HG02840 (cell line): ENCODE measurements around the gene CPLX3.
A peak's percentile ranks its signal among the peaks of the same experiment; 100 is the strongest.
"Not testable (repeated sequence)": the region's sequence is repeated elsewhere in the genome, so short reads cannot be mapped to it uniquely, and the experiment has no call there.

Source experiments
- ATAC-seq: cut with Tn5 transposase; IDR thresholded peaks from one replicate; pipeline ENCODE4 v1.9.1; 2021; ENCODE audit warnings: mild to moderate bottlenecking, moderate library complexity, moderate number of reproducible peaks; ENCODE audit not compliant: unreplicated experiment, low FRiP score

CPLX3 gene, protein sequence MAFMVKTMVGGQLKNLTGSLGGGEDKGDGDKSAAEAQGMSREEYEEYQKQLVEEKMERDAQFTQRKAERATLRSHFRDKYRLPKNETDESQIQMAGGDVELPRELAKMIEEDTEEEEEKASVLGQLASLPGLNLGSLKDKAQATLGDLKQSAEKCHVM

DNA sequence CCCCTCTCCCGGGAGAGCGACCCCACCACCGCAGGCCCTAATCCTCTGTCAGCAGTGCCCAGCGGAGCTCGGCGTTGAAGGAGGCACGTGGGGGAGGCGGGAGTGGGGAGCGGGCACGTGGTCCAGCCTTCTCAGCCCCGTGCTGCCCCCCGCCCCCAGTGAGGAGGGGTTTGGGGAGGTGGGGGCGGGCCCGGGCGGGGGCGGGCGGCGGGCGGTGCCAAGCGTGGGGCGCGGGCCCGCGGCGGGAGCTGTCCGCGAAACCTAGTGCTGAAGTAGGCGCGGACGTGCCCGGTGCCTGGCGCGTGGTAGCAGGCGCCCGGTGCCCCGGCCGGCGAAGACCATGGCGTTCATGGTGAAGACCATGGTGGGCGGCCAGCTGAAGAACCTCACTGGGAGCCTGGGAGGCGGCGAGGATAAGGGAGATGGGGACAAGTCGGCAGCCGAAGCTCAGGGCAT is at the start of gene CPLX3:
Gene CPLX3 (plus strand): TSS at position 264 of the 456 bp plus-strand sequence. CDS start 77 bp downstream, at position 341.
- ATAC-seq, result no peak

DNA sequence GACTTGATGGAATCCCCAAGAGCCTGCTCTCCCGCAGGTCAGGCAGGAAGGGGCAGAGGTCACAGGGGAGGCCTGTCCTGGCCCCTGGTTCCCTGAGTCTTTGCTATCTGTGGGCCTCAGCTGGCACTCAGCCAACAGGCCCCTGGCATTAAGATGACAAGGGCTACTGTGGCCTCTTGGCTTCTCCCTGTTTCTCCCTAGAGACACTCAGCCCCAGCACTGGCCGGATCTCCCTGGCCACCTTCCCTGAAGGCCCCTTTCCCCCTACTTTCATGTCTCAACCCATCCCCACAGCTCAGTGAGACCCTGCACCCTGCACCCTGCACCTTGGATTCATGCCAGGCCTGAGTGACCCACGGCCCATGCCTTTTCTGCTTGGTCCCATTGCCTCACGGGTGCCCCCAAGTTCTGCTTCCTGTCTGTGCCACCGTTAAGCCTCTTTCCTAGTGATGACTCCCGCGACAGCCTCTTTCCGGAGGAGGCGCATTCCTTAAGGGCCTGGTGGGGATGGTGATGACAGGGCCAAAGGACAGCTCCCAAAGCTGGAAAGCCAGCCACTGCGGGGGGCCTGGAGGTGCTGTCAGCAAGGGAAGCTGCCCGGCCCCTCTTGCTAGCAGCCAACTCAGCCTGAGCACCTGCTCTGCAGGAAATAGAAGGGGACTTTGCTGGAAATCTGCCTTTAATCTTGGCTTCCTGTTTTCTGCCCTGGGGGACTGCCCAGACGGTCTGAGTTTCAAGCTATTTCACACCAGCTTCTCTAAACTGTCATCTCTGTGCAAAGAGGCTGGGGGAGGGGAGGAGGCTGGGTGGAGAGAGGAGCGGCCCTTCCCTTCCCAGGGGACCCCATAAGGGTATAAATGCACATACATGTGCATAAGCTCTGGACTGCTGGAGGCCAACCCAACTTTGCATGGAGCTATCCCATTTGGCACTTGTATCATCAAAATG is 49.3 kb upstream of the CPLX3 start:
- ATAC-seq, result no peak

DNA sequence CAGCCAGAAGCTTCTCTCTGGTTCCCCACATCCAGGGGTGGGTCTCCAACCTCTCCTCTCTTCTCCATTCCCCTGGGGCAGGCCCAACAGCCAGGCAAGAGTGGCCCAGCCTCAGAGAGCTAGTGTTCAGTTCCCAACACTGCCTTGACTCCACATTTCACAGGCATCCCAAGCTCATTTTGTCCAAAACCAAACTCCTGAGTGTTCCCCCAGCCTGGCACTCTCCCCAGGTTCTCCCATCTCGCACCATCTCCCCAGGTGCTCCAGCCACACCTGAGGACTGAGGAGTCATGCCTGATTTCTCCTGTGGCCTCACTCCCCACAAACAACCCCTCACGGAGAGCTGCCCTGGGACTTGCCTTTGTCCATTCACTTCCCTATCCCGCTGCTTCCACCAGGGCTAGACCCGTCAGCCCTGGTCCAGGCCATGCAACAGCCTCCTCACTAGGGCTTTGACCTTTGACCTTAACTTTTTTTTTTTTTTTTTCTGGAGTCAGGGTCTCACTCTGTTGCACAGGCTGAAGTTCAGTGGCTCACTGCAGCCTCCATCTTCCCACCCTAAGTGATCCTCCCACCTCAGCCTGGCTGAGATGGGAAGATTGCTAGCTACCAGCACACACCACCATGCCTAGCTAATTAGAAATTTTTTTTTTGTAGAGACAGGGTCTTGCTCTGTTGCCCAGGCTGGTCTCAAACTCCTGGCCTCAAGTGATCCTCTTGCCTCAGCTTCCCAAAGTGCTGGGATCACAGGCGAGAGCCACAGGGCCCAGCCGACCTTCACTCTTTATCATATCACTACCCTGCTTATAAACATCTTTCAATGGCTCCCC is 48.4 kb upstream of the CPLX3 start:
- ATAC-seq, result no peak

DNA sequence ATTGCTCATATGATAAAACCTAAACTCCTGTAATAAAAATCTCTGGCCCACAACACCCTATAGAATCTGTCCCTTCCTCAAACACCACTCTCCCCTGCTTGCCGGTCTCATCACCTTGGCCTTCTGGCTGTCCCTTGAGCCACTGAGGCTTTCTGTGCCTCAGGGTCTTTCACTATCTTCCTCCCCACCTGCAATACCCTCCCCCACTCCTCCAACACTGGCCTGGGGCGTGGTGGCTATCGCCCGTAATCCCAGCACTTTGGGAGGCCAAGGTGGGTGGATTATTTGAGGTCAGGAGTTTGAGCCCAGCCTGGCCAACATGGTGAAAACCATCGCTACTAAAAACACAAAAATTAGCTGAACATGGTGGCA is 47.8 kb upstream of the CPLX3 start:
- ATAC-seq, result no peak

DNA sequence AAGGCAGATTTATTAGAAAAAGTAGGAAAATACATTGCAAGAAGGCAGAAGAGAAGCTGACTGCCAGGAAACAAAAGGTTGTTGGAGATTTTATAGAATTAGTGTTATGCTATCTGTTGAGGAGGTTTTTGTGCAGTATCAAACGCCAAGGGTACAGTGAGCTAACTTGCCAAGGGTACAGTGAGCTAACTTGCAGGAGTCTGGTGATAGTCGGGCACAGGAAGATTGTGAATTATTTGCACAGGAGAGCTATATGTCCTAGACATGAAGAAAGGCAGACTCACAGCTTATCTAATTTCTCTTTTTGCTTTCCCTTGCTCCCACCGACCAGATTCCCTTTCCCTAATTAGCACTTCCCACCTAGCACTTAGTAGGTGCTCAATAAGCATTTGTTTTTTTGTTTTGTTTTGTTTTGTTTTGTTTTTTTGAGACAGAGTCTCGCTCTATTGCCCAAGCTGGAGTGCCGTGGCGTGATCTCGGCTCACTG is 47.2 kb upstream of the CPLX3 start:
- no peak for ATAC-seq

DNA sequence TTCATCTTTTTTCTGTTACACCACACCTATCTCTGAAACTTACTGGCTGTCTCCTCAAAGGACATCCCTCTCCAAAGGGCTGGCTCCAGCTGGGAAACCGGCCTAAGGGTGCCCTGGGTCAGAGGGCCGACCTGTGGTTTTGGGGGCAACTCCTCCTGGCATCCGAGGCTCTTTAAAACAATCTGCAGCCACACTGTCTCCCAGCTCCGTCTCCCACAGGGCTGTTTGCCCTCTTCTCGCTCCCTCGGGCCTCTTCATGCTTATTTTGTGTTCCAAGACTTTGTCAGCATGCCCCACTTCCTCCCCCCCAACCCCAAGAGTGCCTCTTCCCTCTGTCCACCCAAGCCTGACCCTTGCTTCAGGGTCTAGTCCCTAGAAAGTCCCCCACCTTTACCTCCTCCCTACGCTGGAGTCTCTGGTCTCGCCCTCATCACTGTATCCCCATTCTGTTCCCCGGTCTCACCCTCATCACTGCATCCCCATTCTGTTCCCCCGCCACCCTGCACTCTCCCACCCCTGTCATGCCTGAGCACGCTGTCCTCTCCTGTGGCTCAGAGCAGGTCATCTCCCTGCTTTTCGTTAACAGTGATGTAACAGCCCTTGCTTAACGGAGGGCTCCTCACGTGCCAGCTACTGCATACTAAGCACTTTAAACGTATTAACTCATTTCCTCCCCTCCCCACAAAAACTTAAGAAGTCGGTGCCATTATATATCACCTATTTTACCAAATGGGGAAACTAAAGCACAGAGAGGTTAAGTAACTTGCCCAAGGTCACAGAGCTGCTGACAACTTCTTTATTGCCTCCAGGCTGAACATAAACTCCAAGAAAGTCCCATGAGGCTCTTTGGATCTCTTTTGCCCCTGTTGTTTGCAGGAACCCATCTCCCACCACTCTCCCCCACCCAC is 45.6 kb upstream of the CPLX3 start:
- ATAC-seq, result no peak

DNA sequence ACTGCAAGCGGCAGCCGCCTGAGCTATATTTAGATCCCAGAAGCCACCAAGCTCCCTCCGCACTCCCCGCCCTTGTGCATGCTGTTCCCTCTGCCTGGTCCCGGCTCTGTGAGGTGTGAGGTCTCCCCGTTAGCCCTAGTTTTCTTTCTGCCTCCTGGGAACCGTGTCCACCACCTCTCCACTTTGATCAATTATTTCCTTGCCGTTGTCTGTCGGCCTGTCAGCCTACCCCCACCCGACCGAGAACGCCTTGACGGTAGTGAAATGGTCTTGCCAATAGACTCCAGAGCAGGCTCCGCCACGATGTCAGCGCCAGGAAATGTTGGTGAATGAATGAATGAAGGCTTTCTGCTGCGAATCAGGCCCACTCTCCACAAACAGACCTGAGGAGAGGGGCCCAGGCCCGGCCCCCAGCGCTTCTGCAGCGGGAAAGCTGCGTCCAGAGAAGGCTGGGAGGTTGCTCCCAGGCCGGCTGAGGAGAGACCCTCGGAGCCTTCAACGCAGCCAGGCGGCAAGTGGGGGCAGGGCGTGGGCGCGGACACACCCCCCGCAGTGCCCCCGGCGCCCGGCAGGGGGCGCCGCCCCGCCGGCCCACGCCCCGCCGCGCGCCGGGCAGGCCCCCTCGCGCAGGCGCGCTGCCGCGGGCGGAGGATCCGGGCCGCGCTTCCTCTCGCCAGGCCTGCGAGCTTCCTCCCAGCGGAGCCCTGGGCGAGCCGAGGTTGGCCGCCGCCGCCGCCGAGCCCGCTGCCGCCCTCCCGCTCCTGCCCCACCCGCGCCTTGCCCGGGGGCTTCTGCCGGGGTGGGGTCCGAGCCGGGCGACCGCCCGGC is 44.8 kb upstream of the CPLX3 start, which contains the start of gene CSK:
Gene CSK (plus strand): TSS at position 650 of the 828 bp plus-strand sequence. CDS start 16,218 bp downstream, outside the sequence.
- peak; percentile 46 for ATAC-seq

DNA sequence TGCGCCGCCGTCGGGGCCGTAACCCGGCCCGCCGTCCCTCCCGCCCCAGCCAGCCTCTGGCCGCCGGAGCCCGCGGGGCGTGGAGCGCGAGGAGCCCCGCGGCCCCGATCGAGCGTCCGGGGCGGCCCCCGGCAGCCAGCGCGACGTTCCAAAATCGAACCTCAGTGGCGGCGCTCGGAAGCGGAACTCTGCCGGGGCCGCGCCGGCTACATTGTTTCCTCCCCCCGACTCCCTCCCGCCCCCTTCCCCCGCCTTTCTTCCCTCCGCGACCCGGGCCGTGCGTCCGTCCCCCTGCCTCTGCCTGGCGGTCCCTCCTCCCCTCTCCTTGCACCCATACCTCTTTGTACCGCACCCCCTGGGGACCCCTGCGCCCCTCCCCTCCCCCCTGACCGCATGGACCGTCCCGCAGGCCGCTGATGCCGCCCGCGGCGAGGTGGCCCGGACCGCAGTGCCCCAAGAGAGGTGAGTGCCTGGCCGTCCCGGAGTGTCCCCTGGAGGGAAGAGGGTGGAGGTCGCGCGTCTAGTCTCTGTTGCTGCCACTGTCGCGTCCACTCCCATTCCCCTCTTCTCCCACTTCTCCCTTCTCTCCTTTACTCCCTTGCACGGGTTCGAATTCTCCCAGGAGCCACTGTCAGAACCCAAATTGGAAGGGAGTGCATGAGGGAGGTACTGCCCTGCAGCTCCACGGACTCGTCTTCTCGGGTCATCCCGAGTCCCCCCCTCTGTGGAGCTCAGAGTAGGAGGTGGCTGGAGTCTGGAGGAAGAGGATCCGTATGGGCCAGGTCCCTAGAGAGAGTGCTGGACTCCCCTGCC is 44.0 kb upstream of the CPLX3 start:
- ATAC-seq, result peak; percentile 11

DNA sequence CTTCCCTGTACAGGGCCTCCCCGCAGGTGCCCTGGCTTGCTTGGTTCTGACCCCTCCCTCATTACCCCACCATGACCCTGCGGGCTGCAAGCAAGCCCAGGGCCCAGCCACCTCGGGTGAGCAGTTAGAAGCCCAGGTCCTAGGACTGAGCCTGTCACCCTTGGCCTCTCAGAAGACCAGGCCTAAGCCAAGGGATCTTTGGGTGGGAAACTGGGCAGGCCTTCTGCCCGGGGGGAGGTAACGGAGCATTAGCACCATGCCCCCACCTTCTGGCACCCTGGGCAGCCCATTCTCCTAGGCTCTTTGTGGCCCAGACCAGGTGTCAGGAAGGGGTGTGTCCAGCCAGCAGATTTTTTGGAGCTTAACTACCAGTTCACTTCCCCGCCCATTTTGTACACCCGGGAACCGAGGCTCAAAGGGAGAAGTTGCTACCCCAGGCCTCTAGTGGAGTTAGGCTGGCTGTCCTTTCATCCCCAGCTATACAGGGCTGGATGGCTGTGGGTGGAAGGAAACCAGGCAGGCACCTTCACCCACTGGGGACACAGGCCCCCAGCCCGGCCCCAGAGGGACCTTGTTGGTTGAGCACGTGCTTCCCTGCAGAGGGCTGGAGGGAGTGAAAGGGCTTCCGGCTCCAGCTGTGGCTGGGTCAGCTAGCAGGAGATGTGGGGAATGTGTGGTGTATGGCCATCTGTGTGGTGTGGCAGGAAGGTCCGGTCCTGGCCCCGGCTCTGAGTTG is 43.2 kb upstream of the CPLX3 start:
- no peak for ATAC-seq

DNA sequence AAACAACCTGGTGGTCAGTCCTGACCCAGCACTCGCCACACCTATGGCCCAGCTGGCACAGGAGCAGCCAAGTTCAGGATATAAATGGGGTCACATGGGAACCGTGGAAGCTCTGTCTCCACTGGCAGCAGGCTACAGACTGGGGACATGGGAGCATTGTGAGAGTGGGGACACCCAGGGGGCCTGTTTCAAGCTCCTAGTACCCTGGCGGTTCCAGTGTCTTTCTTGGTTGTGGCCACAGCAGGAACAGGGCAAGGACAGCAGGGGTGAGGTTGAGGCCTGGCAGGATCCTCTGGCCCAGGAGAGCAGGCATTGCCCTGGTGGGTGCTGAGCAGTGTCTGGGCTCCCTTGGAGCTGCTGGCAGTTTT is 42.6 kb upstream of the CPLX3 start:
- ATAC-seq, result no peak

DNA sequence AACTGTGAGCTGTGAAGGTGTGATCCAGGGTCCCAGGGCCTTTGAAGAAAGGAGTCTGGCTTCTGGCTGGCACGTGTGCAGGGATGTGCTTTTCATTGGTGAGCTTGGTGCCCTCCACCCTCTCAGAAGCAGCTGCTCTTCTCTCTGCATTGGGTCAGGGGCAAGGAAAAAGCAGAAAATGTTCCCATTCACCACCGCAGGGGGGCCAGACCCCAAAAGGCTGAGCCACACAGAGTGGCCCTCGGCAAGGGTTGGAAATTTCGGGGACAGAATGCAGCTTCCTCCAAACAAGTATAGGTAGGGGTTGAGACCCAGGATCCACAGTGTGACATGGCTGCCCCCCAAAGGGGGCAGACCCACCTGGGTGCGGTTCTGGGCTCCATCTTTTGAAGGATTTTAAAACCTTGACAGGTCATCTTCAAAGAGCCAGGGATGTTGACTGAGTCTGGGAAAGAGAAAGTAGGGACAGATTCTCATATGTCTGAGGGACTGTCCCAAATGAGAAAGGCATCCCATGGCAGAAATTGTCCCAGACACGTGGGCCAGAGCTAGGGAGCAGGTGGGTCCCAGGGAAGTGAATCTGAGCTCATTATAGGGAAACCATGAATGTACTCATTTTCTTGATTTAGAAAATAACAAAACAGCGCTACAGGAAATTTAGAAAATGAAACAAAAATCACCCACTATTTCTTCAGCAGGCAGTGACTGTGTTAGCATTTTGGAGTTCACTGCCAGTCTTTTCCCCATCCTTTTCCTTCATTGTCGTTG is 41.8 kb upstream of the CPLX3 start:
- no peak for ATAC-seq

DNA sequence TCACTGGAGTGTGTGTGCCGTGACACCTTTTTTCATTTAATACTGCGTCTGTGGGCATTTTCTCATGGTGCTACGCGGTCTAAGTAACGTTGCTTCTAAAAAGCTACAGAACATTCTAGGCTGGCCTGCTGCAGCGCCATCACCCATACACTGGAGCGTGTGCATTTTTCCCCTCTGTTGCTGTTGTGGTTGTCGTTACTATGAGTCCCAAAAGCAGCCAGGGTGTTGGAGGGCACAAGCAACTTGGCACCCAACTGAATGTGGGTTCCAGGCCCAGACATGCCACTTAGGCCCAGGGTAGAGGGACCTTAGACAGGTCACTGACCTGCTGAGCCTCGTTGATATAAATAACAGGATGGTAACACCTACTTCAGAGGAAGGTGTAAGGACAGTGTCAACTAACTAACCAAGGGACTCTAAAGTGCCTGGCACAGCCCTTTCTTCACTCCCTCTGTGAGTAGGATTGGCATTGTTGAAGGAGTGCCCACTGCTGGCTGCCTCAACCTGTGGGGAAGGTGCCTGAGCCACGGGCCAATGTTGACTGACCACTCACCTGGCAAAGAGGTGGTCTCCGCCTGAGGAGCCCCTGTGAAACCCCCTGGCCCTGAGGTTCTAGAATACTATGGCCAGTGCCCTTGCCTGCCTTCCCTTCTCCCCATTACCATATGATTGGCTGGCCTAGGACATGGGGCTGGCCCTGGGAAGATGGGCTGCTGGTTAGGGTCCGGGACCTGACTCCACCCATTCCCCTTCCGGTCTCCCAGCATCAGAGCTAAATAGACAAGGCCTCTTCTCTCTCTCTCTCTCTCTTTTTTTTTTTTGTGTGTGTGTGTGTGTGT is 41.0 kb upstream of the CPLX3 start:
- ATAC-seq, result no peak

DNA sequence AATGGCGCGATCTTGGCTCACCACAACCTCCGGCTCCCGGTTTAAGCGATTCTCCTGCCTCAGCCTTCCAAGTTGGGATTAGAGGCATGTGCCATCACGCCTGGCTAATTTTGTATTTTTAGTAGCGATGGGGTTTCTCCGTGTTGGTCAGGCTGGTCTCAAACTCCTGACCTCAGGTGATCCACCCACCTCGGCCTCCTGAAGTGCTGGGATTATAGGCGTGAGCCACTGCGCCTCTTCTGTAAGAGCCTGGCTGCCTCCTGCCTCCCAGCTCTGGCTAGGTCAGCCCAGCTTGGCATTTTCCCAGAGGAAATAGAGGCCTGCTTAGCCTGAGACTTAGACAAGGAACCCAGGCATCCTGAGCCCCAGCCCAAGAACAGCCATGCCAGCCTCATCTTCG is 40.3 kb upstream of the CPLX3 start:
- not testable (repeated sequence) for ATAC-seq

DNA sequence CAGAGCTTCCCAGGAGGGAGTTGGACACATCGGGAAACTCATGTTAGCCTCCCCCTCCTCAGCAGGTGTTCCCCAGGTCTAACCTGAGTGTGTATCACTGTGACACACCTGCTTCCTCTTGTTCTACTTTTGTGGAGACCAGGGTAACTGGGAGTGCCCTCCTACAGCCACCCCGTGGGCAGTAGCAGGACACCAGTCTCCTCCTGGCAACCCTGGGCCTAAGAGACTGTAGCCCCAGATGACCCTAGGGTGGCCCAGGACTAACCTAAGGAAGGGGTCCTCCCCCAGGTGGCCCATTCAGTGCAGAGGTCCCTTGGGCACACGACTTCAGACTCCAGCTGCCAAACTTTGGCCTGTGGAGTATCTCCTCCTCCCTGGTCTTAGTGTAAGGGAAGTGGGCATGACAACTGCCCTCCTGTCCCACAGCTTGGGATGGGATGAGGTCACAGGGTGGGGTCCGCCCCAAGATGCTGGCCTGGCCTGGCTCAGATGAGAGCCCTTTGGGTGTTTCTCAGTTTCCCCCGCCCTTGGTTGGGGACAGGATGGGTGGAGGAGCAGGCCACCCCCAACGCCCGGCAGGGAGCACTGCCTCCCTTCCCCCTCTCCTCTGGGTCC is 39.8 kb upstream of the CPLX3 start:
- no peak for ATAC-seq
